ENCODE measurements around the gene ALG6.

Gene ALG6

DNA sequence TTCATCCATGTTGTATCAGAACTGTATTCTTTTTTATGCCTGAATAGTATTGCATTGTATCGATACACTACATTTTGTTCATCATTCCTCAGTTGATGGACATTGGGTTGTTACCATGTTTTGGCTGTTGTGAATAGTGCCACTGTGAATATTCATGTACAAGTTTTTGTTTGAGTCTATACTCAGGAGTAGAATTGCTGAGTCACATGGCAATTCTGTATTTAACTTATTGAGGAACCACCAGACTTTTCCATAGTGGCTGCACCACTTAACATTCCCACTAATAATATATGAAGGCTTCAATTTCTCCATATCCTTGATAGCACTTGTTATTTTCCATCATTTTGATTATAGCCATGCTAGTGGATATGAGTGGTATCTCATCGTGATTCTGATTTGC lies 56.2 kb downstream of the ALG6 start:
- TF ChIP-seq, protein P1, sequence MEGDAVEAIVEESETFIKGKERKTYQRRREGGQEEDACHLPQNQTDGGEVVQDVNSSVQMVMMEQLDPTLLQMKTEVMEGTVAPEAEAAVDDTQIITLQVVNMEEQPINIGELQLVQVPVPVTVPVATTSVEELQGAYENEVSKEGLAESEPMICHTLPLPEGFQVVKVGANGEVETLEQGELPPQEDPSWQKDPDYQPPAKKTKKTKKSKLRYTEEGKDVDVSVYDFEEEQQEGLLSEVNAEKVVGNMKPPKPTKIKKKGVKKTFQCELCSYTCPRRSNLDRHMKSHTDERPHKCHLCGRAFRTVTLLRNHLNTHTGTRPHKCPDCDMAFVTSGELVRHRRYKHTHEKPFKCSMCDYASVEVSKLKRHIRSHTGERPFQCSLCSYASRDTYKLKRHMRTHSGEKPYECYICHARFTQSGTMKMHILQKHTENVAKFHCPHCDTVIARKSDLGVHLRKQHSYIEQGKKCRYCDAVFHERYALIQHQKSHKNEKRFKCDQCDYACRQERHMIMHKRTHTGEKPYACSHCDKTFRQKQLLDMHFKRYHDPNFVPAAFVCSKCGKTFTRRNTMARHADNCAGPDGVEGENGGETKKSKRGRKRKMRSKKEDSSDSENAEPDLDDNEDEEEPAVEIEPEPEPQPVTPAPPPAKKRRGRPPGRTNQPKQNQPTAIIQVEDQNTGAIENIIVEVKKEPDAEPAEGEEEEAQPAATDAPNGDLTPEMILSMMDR (IDR thresholded peaks at IDR 0.05; ENCODE audit: low read depth, low read length): no peak
- H3K4me3 ChIP-seq (replicated peaks in 1 of 2; ENCODE audit: low read depth in 2 of 2, low read length in 2 of 2): no peak overlapping the region
- DNase-seq (ENCODE audit: low read depth in 2 of 2): no peak

- TF ChIP-seq, protein P1 (IDR thresholded peaks at IDR 0.05; ENCODE audit: low read depth, low read length): no peak
Observed at GRCh38 chr1:63428815-63429214, 61.4 kb downstream of the ALG6 start.

DNA sequence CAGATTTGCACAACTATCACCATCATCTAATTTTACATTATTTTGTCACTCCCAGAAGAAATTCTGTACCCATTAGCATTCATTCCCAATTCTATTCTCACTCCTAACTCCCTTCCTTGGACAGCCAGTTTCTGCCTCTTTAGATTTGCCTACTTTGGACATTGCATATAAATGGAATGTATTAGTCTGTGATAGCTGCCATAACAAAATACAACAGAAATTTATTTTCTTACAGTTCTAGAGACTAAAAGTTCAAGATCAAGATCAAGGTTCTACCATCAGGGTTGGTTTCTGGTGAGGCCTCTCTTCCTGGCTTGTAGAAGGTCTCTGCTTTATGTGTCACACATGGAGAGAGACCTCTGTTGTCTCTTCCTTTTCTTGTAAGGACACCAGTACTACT lies 61.9 kb downstream of the ALG6 start:
- H3K4me3 ChIP-seq (replicated peaks in 1 of 2; ENCODE audit: low read depth in 2 of 2, low read length in 2 of 2): no peak overlapping the region

More at GRCh38 chr1:63428815-63429214, 61.4 kb downstream of the ALG6 start:
- no peak overlapping the region for H3K4me3 ChIP-seq (replicated peaks in 1 of 2; ENCODE audit: low read depth in 2 of 2, low read length in 2 of 2)
- peak in 1 of 2 donors; percentile 39 for DNase-seq (ENCODE audit: low read depth in 2 of 2)

GRCh38 chr1:63435161-63435560 lies 67.7 kb downstream of the ALG6 start:
- TF ChIP-seq, protein P1 (IDR thresholded peaks at IDR 0.05; ENCODE audit: low read depth, low read length): no peak
- no peak overlapping the region for H3K4me3 ChIP-seq (replicated peaks in 1 of 2; ENCODE audit: low read depth in 2 of 2, low read length in 2 of 2)
- DNase-seq (ENCODE audit: low read depth in 2 of 2): no peak

More for the DNA sequence above, 61.9 kb downstream of the ALG6 start:
- TF ChIP-seq, protein P1 (IDR thresholded peaks at IDR 0.05; ENCODE audit: low read depth, low read length): no peak
- DNase-seq (ENCODE audit: low read depth in 2 of 2): no peak

GRCh38 chr1:63442141-63442475 lies 74.7 kb downstream of the ALG6 start:
- TF ChIP-seq, protein P1 (IDR thresholded peaks at IDR 0.05; ENCODE audit: low read depth, low read length): no peak
- DNase-seq (ENCODE audit: low read depth in 2 of 2): peak; percentile 15 to 36
- H3K4me3 ChIP-seq (replicated peaks in 1 of 2; ENCODE audit: low read depth in 2 of 2, low read length in 2 of 2): no peak overlapping the region

DNA sequence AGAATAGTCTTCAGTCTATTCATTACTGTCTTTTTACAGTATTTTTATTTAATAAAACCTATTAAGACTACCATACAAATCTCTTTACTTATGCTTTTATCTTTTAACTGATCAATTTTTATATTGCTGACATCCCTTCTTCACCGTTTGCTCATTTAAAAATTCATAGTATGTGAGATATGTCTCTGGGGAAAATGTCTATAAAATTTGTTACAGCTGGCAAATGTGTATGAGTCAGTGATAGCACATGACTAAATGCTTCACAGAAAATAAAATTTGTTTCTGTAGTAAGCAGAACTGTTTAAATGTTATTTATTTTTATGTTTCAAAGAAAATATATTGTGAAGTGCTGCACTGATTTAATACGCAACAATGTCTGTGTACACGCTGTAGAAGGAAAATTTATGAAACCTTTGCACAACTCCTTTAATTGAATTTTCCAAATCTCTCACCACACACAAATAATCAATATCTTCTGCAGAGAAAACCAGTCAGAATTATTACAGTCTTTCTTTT lies 81.4 kb downstream of the ALG6 start:
- DNase-seq (ENCODE audit: low read depth in 2 of 2): peak; percentile 16 to 67
- H3K4me3 ChIP-seq (replicated peaks in 1 of 2; ENCODE audit: low read depth in 2 of 2, low read length in 2 of 2): no peak overlapping the region
- TF ChIP-seq, protein P1 (IDR thresholded peaks at IDR 0.05; ENCODE audit: low read depth, low read length): no peak

DNA sequence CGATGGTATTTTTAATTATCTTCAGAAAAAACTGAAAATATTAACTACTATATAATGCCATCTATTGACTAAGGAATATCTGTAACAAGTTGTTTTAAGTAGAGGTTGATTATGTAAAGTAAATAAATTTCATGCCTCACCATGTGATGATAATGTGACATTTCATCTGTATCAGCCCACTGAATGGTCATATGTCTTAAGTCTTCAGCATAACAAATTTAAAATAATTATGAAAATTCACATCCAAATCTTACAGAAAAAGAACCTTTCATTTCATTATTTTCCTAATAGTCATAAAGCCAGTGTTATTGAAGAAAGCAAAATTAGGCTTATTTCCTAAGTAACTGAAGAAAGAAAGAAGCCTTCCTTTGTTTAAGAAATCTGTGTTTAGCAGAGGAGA lies 83.0 kb downstream of the ALG6 start:
- TF ChIP-seq, protein P1 (IDR thresholded peaks at IDR 0.05; ENCODE audit: low read depth, low read length): no peak
- H3K4me3 ChIP-seq (replicated peaks in 1 of 2; ENCODE audit: low read depth in 2 of 2, low read length in 2 of 2): no peak overlapping the region
- no peak for DNase-seq (ENCODE audit: low read depth in 2 of 2)

All from cardiac fibroblast (primary cell).